HPDE6-E6E7 (cell line): Measurements from ENCODE around the gene GLG1.

ENCODE experiments used
- DNase-seq: peaks from one replicate; pipeline ENCODE4 v3.0.0; 2011; ENCODE audit warnings: missing footprints; ENCODE audit errors: extremely low spot score

GLG1 gene

DNA sequence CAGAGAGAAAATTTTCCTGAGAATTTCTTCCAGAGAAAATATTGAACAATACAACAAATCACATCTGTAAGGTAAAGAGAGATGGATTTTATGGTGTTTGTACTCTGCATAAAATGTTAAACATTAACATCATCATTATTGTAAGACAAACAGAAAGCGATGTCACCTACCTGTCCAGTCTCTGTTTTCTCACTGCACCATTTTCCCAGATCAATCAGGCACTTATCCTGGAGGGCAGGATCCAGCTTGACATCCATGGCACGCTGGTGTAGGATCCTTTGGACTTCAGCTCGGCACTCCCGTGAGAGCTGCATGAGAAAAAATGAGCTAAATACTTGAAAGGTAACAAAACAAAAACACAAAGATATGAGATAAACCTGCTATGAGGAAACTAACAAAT lies 129.7 kb downstream of the GLG1 start:
- DNase-seq, result no peak

DNA sequence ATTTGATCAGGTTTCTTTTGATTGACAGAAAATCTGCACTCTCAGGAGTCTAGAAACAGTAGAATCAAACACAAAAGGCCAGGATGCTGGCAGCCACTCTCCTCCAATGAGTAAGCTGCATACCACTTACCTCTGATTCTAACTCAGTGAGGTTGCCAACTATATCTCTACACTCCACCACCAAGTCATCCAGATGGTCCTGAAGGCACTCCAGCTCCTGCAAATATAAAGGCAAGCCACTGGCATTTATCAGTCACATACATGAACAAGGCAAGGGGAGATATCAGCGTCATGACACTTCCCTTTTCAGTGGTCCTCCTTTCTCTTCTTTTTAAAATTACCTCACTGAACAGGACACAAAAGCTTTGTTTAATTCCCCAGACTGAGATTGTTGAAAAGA lies 132.5 kb downstream of the GLG1 start:
- no peak for DNase-seq

DNA sequence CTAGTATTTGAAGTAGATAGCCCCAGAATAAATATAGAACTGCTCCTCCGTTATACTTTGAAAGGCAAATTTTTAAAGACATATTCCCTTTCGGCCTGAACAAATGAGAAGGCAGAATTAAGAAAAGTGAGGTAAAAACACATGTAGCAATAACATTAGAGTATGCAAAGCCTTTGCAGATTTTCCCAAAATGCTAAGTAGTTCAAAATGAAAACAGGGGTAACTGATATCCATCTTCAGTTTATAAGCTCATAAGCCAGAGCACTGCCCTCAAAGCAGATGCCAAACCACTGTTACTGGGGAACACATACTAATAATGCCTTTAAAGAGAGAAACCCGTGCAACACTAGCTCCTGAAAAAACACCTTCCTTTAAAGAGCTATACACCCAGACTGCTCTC lies 134.4 kb downstream of the GLG1 start:
- DNase-seq, result no peak

DNA sequence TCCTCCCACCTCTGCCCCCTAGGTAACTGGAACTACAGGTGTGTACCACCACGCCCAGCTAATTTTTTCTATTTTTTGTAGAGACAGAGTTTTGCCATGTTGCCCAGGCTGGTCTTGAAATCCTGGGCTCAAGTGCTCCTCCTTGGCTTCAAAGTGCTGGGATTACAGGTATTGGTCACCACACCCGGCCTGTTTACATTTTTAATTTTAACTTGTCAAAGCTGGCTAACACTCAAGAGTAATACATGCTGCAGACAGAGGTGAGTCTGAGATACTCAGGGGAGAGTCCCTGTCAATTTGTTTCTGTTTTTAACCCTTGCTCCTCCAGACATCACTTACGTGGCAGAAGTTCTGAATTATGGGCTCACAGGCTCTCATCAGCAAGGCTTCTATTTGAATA lies 134.9 kb downstream of the GLG1 start:
- DNase-seq, result no peak

DNA sequence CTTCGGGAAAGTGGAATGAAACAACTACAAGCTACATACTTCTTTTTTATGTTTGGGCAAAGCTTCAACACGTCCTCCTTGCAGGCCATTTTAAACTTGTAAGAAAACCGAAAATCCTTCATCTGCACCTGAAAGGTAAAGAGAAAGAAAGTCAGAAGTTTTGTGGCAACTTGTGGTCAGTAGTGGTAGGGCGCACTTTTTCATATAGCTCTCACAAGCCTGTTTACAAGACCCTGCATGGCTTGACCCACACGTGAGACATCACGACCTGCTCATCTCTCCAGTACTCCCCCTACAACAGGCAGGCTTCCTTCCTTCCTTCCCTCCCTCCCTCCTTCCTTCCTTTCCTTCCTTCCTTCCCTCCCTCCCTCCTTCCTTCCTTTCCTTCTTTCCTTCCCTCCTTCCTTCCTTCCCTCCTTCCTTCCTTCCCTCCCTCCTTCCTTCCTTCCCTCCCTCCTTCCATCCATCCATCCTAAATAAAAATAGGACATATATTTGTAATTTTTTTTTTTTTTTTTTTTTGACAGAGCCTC lies 136.9 kb downstream of the GLG1 start:
- no peak for DNase-seq

DNA sequence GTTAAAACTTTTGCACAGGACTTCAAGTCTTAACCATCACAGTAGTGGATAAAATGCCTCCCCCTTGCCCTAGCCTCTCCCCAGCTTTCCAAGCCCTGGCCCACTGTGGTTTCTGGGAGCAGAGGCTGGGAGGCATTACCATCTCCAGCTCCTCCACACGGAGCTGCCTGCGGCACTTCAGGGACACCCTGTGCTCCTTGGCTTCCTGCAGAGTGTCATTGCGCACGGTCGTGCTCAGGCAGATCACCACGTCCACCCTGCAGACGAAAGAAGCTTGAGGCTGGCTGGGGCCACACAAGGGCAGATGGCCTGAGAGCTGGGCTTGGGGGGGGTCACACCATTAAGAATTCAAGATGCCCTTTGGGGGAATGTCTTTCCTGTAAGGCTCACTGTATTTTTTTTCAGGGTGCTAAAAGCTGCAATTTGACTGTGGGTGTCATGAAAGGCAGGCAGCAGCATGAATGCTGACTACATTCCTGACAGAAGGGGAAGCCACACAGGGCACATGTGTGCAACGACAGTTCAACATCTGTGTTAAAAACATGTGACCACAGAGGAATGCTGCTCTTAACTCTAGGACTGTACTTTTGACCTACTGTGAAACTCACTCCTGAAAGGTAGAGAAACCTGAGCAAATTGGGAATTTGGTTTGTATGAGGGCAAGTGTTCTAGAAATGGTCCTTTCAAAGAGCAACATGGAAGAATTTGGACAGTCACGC lies 137.9 kb downstream of the GLG1 start:
- DNase-seq, result no peak

DNA sequence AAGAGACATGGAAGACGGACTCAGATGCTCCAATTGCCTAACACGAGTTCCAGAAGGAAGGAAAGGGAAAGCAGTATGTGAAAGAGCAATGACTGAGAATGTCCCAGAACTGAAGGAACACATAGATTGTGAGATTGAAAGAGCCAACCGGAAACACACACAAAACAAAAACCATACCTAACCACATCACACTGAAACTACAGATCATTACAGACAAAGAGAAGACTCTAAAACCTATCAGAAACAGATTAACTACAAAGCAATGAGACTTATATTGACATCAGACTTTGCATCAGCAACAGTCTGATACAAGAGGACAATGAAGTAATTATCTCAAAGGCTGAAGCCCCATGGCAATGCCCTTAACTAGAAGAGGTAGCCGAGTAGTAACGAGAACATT lies 140.0 kb downstream of the GLG1 start:
- DNase-seq, result no peak

DNA sequence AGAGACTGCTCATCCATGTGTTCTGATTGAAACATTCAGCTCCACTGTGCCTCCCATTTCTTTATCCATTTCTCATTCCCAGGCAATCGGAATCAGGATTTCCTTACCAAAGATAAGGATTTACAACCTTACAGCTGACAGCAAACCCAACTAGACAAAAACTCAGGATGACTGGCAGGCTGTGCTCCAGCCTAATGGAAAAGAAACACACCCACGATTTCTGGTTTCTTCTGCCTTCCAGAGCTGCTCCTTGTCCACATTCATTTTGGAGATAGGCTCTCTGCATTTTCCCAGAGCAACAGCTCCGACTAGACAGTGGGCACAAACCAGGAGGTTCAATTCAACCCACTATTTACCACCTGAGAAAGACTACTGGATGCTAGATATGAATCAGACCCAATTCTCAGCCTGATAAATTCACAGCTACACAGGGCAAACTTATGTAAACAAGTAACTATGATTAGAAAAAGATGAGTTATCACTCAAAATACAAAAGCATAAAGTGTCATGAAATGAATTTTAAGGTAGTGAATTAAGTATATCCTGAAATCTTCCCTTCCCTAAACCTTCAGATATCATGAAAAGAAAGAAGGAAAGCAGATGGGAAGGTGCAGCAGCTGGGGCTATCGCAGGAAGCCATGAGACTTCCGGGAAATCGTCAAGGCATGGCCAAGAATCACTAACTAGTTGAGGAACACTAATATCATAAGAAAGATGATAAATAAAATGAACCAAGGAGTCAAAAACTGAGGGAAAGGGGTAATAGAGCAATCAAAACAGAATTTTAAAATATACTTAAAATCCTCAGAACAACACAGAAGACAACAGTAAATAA lies 140.8 kb downstream of the GLG1 start:
- no peak for DNase-seq

DNA sequence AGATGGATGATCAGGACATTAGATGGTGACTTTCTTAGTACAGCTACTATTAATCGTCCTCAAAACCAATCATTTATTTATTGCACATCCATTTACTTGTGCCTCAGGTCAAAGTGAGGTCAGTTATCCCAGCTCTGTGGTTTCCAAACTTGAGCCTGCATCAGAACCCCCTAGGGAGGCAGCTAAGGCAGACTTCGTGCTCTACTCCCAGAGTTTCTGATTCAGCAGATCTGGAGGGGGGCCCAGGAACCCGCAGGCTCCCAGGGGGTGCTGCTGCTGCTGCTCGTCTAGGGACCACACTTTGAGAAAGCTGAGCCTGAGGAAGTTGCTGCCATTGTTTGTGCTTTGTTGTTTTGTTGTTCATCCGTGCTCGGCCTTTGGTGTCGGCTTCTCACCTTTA lies 141.6 kb downstream of the GLG1 start:
- DNase-seq, result no peak

DNA sequence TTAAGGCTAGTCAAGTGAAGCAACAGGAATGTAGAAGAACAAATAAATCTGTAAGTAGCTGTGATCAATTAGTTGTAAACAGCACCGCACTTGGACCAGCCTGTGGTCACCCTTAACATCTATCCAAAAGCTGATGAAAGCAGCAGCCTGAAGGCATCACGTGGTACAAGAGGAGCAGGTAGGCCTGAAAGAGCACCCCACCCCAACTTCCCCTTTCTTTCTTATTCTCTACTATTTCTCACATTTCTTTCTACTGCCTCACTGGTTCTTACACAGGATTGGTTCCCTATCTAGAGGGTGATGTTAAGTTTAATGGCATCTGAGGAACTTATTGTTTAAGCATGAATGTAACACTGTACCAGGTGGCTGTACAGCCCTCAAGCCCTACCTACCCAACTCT lies 143.0 kb downstream of the GLG1 start:
- DNase-seq, result no peak

DNA sequence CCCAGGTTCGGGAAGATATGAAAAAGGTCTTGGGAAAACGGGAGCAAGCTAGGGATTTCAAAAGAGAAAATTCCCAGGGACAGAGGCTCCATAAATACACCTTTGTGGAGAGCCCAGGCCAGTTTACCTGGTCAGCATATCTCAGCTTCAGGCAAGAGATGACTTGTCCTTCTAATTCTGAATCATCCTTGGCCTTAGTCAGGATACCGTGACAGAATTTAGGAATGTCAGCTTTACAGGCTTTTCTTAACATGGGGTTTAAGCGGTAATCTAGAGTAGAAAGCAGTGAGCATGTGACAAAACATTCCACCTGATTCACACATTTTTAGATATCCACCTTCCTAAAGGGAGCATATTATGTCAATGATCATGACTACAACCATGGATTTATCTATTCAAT lies 144.6 kb downstream of the GLG1 start:
- peak; percentile 98 for DNase-seq

DNA sequence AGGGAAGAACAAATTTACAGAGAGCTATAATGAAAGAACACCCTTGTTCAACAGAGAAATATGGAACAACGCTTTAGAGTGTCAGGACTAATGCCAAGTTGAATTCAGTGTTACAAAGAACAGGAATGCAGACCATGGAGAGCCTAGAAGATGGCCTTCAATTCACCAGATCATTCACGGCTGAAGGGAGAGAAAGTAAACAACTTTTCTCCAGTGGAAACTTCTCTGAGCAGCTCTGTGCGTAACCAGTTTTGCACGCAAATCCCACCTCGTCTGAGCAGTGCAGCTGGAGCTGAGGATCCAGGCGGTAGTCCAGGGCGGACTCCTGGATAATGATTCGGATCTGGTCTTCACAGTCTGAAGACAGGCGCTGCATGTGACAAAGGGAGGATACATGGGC lies 145.1 kb downstream of the GLG1 start:
- no peak for DNase-seq

DNA sequence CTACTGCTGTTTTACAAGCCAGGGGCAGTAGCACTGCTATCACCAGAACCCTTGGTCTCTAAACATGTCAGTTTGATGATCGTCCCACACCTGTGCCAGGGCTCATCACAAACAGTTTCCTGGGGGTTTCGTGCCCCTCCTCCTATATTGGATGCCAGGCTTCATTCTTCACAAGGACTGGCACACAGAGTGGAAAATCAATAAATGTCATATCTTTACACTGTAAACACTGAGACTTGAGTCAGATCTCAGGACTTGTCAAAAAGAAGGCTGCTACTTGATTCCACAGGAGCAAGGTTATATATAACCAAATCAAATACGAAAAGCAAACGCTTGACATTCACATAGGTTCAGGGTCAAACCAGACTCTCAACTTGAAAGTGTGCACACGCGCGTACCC lies 146.4 kb downstream of the GLG1 start:
- no peak for DNase-seq

DNA sequence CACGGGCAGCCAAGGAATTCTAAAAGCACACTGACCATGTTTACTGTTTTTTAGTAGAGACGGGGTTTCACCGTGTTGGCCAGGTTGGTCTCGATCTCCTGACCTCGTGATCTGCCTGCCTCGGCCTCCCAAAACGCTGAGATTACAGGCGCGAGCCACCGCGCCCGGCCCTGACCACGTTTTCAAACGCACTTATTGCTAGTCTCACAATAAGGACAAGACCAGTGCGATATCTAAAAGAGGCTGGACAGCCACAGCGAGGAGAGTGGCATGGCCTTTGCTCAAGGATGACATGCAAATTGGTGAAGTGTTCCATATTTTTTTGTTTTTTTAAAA lies 150.7 kb downstream of the GLG1 start:
- DNase-seq, result no peak

DNA sequence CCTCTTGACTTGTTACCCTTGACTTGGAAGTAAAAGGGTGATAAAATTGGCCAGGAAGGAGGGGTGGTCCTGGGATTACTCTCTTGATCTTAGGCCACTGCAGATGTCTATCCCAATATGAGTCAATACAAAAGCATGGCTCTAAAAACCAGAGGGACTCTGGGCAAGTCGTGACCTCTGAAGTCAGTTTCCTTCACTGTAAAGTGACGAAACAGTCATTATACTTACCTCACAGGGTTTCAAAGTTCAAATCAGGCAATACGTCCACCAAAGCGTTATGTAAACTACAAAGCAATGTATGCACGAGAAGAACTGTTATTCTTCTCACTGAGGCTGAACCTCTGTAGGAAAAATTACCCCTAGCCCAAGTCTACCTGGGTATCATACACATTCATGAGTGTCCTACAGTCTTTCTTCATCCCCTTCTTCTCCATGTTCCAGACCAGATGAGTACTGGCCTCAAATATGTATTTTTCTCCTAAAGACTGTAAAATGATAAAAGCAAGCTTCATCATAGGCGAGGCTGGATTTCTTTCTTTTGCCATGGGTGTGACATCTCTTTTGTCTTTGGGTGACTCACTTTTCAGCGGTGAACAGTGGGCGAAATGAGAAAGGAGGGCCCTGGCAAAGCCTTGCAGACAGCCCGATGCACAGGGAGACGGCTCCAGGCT lies 151.2 kb downstream of the GLG1 start:
- peak; percentile 79 for DNase-seq

DNA sequence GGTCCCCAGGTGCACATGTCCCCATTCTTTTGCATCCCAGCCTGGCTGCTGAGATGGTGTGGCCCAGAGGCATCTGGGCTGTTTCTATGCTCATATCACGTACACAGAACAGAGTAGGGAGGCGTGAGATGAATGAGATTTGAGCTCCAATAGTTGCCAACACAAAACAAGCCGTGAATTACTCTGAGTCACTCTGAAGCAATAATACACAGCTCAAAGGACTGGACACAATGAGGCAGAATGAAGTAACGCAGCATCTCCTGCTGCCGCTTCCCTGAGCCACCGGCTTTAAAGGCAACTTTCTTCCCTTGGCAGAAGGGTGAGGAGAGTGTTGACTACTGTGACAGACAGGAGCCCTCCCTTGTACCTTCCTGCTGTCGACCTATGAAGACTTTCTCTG lies 151.7 kb downstream of the GLG1 start:
- DNase-seq, result peak; percentile 83

DNA sequence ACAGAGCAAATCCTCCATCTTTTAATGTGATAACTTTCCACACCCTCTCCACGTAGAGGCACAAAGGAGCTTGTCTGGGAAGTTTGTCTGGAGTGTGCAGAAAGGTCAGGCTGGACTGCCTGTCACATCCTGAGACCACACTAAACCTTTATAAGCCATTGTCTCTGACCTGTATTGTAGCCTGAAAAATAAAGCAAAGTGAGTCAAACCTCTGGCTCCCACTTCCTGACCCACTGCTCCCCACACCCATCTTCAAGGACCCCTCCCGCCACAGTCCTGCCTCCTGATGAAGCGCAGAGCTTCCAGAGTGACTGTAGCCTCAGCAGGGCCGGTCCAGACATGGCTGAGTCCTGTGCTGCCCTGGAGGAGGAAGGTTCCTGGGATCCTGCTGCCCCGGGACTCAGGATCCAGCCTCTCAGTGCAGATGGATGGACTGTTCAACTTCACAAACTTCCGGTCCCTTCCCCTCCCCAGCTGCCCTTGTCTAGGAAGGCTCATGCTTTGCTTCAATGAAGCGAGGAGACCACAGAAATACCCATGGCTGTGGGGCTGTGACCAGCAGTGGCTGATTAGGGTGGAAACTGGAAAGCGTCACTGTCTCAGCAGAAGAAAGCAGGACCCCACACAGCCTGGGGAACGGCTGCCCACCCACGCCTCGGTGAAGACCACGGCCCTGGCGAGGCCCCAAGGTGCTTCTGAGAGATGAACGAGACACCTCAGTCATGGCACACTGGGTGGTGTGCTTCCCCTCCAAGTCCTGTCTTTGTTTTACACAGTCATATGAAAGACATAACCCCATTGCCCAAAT lies 154.8 kb downstream of the GLG1 start:
- DNase-seq, result no peak

DNA sequence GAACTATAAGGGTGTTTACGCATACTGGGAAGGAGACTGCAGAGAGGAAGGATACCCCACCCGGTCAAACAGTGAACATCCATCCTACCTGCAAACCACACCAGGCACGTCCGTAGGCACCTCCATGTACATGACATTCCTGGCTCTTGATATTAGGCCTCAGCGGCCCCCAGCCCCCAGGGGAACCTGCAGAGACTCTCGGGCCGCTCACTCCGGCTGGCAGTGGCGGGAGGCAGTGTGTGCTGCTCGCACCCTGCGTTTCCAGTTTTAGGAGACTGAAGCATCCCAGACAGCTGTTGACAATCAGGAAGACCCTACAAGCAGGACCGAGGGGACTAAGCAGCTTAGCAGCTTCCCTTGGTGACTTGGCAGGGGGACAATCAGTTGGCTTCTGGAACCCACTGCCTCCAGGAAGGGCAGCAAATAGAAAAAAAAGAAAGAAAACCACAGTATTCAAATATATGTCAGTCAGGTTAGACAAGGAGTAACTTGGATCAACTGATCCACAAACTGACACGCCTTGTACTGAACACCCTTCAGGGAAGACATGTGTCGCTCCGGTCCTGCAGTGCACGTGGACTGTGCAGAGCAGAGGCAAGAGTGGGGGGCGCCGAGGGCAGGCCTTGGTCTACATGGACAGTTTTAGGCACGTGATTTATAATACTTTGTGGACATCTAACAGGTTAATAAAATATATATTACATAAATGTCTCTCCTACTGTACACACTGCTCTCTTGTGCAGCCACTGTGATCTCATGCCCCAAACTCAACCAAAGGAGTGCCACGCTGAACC lies 155.8 kb downstream of the GLG1 start:
- DNase-seq, result no peak

DNA sequence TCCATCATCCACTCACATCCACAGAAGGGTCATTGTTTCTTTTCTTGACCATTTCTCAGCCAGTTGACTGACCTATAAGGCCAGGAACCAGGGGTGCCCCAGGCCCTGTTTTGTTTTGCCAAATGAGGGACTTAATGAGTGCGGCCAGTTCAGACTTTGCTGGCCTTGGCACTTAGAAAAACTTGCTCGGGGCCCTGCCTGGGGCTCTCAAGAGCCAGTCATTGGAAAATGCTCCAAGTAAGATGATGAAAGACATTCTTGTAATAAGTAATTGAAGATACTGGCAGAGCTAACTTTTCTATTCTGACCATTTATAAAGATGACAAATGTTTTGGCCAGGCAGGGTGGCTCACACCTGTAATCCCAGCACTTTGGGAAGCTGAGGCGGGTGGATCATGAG lies 156.7 kb downstream of the GLG1 start:
- no peak for DNase-seq

DNA sequence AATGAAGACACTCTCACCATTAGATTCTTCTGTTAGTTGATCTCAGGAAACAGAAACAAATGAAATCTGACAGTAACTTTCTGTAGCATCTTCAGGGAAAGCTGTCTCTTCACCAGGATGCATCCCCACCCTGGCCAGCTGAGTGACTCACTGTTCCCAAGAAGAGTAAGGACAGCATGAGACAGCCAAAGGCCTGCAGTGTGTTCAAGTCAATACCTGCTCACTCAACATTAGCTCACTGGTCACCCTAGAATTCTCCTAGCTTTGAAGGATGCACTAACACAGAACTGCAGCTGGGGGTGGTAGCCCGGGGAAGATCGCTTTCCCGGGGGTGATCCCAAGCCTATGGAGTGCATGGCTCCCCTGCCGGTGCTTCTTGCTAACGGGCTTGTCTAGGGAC lies 157.4 kb downstream of the GLG1 start:
- peak; percentile 91 for DNase-seq

DNA sequence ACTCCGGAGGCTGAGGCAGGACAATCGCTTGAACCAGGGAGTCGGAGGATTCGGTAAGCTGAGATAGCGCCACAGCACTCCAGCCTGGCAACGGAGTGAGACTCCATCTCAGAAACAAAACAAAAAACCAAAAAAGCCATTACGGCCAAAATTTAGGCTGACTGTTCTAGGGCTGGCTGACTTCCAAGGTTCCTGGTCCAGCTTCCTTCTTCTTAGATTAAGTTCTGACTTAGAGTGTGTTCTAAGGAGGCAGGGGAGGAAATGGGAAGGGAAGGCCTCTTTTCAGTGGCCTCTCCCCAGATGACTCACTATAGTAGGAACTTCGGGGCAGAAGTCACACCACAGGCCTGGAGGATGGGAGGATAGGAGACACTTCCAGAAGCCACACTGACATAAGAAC lies 157.9 kb downstream of the GLG1 start:
- DNase-seq, result peak; percentile 91
